ENCODE data around the gene PPFIA1.
"Not testable (repeated sequence)": the region's sequence is repeated elsewhere in the genome, so short reads cannot be mapped to it uniquely, and the experiment has no call there.

PPFIA1 gene

GRCh38 chr11:70251659-70252321 lies 18.7 kb upstream of the PPFIA1 start:
- no peak for DNase-seq (ENCODE audit: low read depth)

DNA sequence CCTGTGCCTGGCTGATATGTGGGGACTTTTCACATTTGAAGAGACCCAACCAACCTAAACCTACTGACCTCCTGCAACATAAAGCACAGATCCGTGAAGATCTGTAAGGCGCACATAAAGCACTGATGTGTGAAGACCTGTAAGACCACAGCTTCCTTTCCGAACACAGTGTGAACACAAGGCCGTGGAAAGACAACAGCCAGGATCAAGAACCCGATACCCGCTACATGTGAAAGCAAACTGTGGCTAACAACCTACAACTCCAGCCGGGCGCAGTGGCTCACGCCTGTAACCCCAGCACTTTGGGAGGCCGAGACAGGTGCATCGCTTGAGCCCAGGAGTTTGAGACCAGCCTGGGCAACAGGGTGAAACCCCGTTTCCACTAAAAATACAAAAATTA lies 17.6 kb upstream of the PPFIA1 start:
- no peak for DNase-seq (ENCODE audit: low read depth)

- no peak for DNase-seq (ENCODE audit: low read depth)
Measured at GRCh38 chr11:70255477-70256116, 14.9 kb upstream of the PPFIA1 start.

DNA sequence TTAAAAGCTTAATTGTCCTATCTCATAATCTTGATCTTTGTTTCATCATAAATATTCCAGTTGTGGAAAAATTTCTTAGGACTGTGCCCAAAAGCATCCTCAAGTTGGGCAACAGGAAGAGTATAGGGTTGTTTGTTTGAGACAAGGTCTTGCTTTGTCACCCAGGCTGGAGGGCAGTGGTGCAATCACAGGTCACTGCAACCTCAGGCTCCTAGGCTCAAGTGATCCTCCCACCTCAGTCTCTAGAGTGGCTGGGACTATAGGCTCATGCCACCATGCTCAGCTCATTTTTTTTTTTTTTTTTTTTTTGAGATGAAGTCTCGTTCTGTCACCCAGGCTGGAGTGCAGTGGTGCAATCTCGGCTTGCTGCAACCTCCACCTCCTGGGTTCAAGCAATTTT lies 11.4 kb upstream of the PPFIA1 start:
- DNase-seq (ENCODE audit: low read depth): not testable (repeated sequence)

DNA sequence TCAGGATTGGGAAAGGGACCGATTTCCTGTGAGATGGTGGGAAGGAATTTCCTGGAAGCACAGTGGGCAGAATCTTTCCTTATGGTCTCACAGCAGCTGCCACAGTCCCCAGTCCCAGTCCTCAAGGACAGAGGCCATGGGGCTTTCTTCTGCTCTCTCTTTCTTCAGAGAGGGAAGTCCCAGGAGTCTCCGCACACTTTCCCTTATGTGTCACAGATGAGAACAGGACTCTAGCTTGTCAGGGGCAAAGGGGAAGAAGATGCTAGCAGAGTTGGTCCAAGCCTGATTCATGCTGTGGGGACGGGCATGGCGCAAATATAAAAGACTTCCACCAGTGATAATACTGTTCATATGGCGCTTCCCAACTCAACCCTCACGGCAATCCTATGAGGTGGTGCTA lies 7.5 kb upstream of the PPFIA1 start:
- DNase-seq (ENCODE audit: low read depth): no peak

DNA sequence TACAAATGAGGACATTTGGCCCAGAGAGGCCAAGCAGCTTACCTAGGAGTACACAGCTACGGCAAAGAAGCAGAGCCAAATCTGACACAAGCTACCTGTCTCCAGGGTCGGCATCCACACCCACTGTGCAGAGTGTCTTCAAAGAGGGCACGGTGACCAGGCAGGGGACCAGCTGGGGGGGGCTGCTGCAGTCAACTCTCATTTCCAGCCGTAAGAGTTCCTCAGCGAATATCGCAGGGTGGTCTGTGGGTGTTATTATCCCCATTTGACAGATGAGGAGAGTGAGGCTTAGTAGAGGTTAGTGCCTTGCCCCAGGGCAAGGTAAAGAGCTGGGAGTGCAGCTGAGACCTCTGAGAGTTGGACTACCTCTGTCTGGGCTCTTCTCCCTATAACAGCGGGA lies 7.1 kb upstream of the PPFIA1 start:
- no peak for DNase-seq (ENCODE audit: low read depth)

DNA sequence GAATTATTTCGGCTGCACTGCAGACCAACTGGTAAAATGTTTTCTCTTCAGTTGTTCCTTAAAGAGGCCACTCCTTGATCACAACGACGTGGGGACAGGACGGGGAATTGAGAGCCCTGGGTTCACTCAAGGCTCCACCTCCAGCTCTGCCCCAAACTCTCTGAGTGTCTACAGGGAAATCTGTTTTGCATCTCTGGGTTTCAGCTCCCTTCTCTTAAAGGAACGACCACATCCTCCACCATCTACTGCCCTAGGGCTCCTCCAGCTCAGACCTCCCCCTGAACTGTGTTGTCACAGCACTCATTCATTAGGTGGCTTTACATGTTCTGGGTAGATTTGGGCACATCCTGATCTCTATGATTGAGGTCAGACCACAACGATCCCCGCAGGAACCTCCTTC lies 5.1 kb upstream of the PPFIA1 start:
- DNase-seq (ENCODE audit: low read depth): no peak

- DNase-seq (ENCODE audit: low read depth): no peak
Measured at GRCh38 chr11:70267405-70267950, 3.0 kb upstream of the PPFIA1 start.

DNA sequence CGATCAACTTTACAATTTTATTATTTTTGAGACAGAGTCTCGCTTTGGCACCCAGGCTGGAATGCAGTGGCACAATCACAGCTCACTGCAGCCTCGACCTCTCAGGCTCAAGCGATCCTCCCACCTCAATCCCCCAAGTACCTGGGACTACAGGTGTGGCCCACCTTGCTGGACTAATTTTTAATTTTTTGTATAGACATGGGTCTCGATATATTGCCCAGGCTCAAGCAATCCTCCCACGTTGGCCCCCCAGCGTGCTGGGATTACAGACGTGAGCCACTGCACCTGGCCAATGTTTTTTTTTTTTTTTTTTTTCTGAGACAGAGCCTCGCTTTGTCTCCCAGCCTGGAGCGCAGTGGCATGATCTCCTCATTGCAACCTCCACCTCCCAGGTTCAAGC lies 2.0 kb upstream of the PPFIA1 start:
- no peak for DNase-seq (ENCODE audit: low read depth)

DNA sequence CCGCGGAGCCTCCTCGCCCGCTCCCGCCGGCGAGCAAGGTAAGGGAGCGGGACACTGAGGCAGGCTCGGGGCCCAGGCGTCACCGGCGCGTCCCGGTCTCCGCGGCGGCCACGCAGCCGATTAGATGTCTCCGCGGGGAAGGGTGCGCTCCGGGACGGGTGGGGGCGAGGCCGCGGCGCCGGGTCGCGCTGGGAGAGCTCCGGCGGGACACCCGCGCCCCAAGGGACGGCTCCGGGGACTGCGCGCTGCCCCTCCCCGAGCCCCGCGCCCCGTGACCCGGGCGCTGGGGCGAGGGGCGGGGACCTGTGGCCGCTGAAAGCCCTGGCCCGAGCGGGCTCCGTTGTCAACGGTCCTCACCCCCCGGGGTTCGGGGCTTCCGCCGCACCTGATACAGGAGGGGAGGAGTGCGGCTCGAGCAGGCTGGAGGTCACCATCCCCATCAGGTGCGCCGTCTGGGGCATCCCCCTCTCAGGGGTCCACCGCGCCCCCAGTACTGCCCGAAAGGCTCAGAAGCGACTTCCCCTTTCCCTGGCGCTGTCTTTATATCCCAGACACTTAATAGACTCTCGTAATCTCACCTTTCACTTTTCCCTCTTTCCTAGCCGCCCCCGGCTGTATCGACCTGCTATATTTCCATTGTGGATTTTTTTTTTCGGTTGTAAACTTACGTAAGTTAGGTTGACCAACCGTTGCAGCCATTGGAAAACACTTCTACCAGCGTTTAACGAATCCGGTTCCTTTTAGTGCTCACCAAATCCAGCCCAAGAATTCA lies 573 bp downstream of the PPFIA1 start:
- peak; percentile 11 for DNase-seq (ENCODE audit: low read depth)

- DNase-seq (ENCODE audit: low read depth): no peak
Measured at GRCh38 chr11:70271649-70271953, 1.1 kb downstream of the PPFIA1 start.

DNA sequence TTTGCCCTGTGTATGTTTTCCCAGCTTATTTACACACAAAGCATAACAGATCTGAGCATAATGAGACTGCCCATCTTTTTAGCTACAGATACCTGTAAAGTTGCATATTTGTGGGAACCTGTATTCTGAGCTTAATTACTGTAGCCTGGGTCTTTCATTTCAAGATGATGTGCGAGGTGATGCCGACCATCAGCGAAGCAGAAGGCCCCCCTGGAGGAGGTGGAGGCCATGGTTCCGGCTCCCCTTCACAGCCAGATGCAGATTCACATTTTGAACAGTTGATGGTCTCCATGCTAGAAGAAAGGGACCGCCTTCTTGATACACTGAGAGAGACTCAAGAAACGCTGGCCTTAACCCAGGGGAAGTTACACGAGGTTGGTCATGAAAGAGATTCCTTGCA lies 1.5 kb downstream of the PPFIA1 start:
- DNase-seq (ENCODE audit: low read depth): no peak

DNA sequence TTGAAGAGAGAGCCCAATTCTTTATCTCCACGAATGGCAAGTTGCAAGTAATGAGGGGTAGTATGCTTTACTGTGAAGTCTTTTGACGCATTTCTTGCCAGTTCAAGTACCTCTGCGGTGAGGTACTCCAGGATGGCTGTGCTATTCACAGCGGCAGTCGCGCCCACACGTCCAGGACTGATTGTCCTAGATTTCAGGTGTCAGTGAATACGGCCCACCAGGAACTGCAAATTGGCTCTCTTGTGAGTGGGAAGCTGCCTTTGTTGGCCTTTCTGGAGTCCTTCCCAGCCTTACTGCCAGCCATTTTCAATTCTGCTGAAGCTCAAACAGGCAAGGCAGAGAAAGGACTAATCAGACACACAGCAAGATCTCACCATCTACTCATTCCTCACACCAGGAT lies 8.5 kb downstream of the PPFIA1 start:
- no peak for DNase-seq (ENCODE audit: low read depth)

DNA sequence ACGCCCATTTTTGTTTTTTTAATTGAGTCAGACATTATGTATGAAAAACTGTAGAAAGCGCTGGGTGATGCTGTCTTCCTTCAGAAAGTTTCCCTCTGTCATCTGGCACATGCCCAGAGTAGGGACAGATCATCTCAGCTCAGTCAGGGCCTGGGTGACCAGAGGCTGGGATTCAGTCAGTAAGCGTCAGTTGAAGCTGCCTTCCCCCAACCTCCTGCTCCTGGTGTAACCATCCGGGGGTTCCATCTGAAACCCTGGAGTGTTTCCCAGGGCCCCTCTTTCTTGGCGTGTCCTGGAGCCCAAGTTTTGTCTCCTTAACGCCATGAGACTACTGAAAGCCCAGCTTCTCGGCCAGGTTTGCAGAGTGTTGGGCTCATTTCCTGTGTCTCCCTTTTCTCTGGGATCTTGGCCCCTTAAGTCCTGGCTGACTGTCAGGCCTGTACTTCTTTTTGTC lies 10.7 kb downstream of the PPFIA1 start:
- no peak for DNase-seq (ENCODE audit: low read depth)

- no peak for DNase-seq (ENCODE audit: low read depth)
Measured at GRCh38 chr11:70282012-70282411, 11.5 kb downstream of the PPFIA1 start.

- DNase-seq (ENCODE audit: low read depth): no peak
Measured at GRCh38 chr11:70288721-70289120, 18.2 kb downstream of the PPFIA1 start.

- DNase-seq (ENCODE audit: low read depth): no peak
Measured at GRCh38 chr11:70289582-70289981, 19.1 kb downstream of the PPFIA1 start.

GRCh38 chr11:70290361-70291065 lies 20.0 kb downstream of the PPFIA1 start:
- no peak for DNase-seq (ENCODE audit: low read depth)

- DNase-seq (ENCODE audit: low read depth): no peak
Measured at GRCh38 chr11:70292166-70292565, 21.7 kb downstream of the PPFIA1 start.

GRCh38 chr11:70292863-70293262 lies 22.4 kb downstream of the PPFIA1 start:
- DNase-seq (ENCODE audit: low read depth): no peak

GRCh38 chr11:70295166-70295565 lies 24.7 kb downstream of the PPFIA1 start:
- DNase-seq (ENCODE audit: low read depth): not testable (repeated sequence)

- DNase-seq (ENCODE audit: low read depth): no peak
Measured at GRCh38 chr11:70296681-70297080, 26.2 kb downstream of the PPFIA1 start.

Data from activated T-cell treated with anti-CD3 and anti-CD28 coated beads for 24 hours (primary cell).